A549 (cell line): ENCODE data around the gene RNF34.

ENCODE experiments used
- CHD4 ChIP-seq: fragments of 200-600 bp; sonication (generic); IDR thresholded peaks from 2 replicates; pipeline ENCODE4 v1.6.1; 2016; ENCODE audit warnings: antibody characterized with exemption, mild to moderate bottlenecking, borderline replicate concordance
- CTCF ChIP-seq: fragments of >200 bp; sonication (Bioruptor Twin); formaldehyde crosslinking; IDR thresholded peaks from 3 replicates; pipeline ENCODE4 v1.5.1; 2016
- EP300 ChIP-seq, 2 experiments: fragments of >200 bp; sonication (Bioruptor Twin); formaldehyde crosslinking; IDR thresholded peaks; 2 replicates in 1 of 2; 3 replicates in 1 of 2; pipeline ENCODE4 v1.6.1; 2016 to 2017
- FOSL2 ChIP-seq, 2 experiments: fragments of 450-650 bp in 1 of 2; fragments of >200 bp in 1 of 2; sonication (Bioruptor Twin) in 1 of 2; formaldehyde crosslinking; IDR thresholded peaks; 2 replicates each; pipeline versions ENCODE4 v1.5.0 to v1.6.1; 2016 to 2020; ENCODE audit warnings: mild to moderate bottlenecking in 1 of 2, moderate library complexity in 1 of 2
- JUN ChIP-seq, 2 experiments: fragments of >200 bp; sonication (Bioruptor Twin); formaldehyde crosslinking; IDR thresholded peaks; 2 replicates in 1 of 2; 3 replicates in 1 of 2; pipeline ENCODE4 v1.6.1; 2016 to 2017
- JUNB ChIP-seq: fragments of >200 bp; sonication (Bioruptor Twin); formaldehyde crosslinking; IDR thresholded peaks from 2 replicates; pipeline ENCODE4 v1.6.1; 2016
- KDM1A ChIP-seq: fragments of 200-600 bp; sonication (generic); IDR thresholded peaks from 2 replicates; pipeline ENCODE4 v1.6.1; 2016; ENCODE audit warnings: low read depth, mild to moderate bottlenecking
- MAZ ChIP-seq: fragments of 150-350 bp; IDR thresholded peaks from 2 replicates; pipeline ENCODE4 v1.6.1; 2014; ENCODE audit warnings: antibody characterized with exemption, low read depth, low read length, borderline replicate concordance
- NFE2L2 ChIP-seq: fragments of 150-350 bp; conservative IDR thresholded peaks from 2 replicates; pipeline ENCODE4 v1.6.1; 2014; ENCODE audit warnings: low read length
- POLR2A ChIP-seq: IDR thresholded peaks from 2 replicates; pipeline ENCODE4 v1.6.1; 2012; ENCODE audit warnings: mild to moderate bottlenecking, low read length
- RAD21 ChIP-seq, 2 experiments: fragments of >200 bp in 1 of 2; sonication (Bioruptor Twin) in 1 of 2; formaldehyde crosslinking in 1 of 2; IDR thresholded peaks in 1 of 2; conservative IDR thresholded peaks in 1 of 2; 2 replicates in 1 of 2; 3 replicates in 1 of 2; pipeline ENCODE4 v1.6.1; 2012 to 2018; ENCODE audit warnings: inconsistent platforms in 1 of 2
- RCOR1 ChIP-seq: fragments of 150-350 bp; IDR thresholded peaks from 2 replicates; pipeline ENCODE4 v1.6.1; 2014; ENCODE audit warnings: antibody characterized with exemption, low read length, low read depth
- SMC3 ChIP-seq: fragments of >200 bp; sonication (Bioruptor Twin); formaldehyde crosslinking; IDR thresholded peaks from 3 replicates; pipeline ENCODE4 v1.6.1; 2018; ENCODE audit warnings: inconsistent platforms
- SREBF2 ChIP-seq: fragments of 450-650 bp; IDR thresholded peaks from 2 replicates; pipeline ENCODE4 v1.6.1; 2014; ENCODE audit warnings: mild to moderate bottlenecking, moderate library complexity

- TF ChIP-seq CTCF (no peak), MAZ (no peak), JUNB (no peak), KDM1A (no peak), NFE2L2 (no peak), EP300 (IDR thresholded peaks at IDR 0.05) (no peak), POLR2A (peak; percentile 98), RCOR1 (no peak), RAD21 (conservative IDR thresholded peaks at IDR 0.05 in 1 of 2, IDR thresholded peaks at IDR 0.05 in 1 of 2) (no peak), CHD4 (no peak), SMC3 (no peak), FOSL2 (IDR thresholded peaks at IDR 0.05) (no peak), FOSL2 (CRISPR knock-in tag; IDR thresholded peaks at IDR 0.05) (no peak), SREBF2 (no peak), JUN (IDR thresholded peaks at IDR 0.05) (peak; percentile 69 to 87; a peak in 4 of 5 replicates)
Measured at GRCh38 chr12:121399391-121400331, at the start of gene RNF34.
